Fibroblast of skin of left biceps (primary cell): ENCODE data around the gene ACVRL1.

Experiments
- DNase-seq, 2 experiments: peaks; one replicate each; pipeline ENCODE4 v3.0.0-alpha.2; 2013; ENCODE audit warnings: low read depth in 2 of 2

The ACVRL1 gene

DNA sequence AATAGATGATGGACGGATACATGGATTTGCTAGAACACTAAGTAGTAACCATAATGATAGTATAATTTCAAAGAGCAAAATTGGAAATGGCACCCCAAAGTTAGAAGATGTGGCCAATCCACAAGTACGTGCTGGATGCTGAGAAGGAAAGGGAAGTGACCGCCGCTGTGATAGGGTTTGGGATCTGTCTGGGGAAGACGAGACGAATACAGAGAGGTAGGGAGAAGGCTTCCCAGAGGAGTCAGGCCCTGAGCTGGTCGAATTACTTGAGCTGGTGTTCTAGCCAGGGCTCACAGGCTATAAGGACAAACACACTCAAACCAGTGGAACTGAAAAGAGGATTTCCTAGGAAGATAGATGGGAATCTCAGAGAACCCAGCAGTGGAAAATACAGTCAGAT, 34.8 kb downstream of the ACVRL1 start:
- no peak for DNase-seq

DNA sequence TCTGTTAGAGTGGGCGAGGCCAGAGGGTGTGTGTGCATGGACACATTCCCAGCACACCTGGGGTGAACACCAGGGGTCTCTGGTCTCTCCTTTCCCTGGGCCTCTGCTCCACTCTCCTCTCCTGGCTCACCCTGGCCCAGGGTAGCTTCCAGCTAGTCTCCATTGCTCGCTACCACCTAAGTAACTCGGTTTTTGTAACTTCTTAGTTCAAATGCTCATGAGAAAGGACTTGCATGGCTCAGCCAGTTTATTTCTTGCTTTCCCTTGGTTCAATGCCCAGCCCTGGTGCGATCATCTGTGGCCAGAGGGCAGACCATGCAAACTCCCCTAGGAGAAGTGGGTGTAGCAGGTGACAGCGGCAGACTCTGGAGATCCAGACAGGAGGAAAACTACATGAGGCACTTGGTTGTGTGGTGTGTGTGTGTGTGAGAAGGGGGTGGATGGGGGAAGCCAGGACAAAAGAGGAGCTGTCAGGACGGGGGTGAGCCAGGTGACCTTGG, 35.2 kb downstream of the ACVRL1 start:
- no peak for DNase-seq

DNA sequence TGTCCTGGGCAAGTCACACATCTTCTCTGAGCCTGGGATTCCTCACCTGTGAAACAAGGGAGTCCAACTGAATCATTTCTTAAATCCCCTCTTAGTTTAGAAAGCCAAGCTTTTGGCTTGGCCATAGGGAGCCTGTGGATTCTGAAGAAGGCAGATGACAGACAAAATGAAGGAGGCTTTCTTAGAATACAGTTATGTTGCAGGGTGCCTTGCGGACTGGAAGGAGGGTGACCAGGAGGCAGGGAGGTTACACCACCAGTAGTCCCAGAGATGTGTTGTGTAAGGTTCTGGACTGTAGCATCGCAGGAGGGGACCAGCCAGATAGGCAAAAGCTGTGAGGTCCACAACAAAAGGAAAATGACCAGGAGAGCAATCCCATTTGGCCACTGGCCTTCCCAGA, 36.0 kb downstream of the ACVRL1 start:
- no peak for DNase-seq

DNA sequence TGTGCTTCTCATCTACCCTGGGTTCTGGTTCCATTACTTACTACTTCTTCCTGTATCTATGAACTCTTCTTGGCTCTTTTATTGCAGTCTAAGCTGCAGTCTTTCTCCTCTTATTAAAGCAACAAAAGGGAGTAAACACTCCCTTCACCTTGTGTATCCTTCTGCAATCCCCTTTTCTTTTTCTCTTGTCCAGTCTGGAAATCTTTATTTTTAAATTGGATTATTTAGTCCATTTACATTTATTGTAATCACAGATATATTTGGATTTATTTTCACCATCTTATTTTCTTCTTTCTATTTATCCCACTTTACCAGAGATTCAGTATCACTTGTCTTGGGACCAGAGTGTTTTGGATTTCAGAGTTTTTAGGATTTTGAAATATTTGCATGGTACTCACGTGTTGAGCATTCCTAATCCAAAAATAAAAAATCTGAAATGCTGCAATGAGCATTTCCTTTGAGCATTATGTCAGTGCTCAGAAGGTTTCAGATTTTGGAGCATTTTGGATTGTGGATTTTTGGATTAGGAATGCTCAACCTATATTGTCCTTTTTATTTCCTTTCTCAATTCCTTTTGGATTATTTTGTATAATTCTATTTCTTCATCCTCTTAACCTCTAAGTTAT, 37.4 kb downstream of the ACVRL1 start:
- no peak for DNase-seq

DNA sequence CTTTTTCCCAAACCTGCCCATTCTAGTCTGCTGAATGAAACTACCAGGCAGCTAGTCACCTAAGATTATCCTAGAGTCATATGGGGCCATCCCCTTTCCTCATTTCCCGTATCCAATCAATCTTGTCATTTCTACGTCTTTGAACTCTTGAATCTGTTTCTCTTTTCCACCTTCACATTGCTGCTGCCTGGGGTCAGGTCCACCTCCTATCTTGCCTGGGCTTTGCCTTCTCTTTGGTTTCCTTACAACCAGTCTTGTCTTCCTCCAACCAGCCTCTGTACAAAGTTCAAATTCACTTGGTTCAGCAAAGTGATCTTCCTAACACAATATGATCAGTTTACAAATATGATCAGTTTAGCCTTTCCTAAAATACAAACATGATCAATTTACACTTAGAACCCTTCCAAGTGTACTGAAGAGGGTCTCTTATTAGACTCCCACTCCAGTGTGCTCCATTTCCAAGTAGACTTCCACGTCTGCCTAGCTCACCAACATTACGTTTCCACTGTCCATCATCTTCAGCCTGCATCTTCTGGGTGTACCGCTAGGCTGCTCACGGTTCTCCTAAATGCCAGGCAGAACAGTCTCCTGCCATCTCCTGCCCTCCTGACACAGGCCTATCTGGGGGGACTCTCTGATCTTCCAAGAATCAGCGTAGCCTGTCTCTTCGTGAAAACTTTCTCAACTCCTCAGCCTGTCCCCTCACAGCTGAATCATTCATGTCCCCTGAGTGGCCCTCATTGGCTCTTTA, 40.1 kb downstream of the ACVRL1 start:
- DNase-seq, result no peak

DNA sequence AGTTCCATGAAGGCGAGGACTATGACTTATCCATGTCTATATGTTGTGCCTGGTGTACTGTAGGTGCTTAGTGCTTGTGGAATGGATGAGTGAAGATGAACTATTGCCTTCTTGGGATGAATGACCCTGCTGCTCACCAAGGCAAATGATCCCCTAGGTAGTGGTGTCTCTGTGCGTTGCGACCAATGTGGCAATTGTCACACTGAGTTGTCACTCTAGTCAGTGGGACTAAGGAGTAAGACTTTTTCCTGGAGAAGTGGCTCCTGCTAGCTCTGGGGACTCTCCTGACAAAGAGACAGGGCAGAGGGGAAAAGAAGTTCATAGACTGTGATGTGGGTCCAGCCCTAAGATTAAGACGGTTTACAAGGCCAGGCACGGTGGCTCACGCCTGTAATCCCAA, 40.8 kb downstream of the ACVRL1 start:
- DNase-seq, result no peak

DNA sequence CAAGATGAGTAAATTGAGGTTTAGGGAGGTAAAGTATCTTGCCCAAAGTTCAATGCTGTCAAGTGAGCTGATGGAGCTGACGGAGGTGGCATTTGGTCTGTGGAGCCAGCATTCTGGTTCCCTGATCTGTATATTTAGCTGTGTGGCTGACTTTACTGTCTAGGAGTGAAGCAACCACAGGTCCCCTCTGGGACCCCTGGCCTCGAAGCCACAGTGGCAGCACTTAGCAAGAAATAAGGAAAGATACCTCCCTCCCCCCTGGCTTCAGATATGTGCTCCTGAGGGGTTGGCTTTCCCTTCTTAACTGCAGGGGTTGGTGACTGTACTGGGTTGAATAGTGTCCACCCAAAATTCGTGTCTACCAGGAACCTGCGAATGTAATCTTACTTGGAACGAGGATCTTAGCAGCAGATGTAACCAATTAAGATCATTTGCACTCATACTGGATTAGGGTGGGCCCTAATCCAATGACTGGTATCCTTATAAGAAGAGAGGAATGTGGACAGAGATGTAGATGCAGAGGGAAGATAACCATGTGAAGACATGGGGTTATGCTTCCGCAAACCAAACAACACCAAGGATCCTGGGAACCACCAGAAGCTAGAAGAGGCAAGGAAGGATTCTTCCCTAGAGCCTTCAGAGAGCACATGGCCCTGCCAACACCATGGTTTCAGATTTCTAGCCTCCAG, 42.2 kb downstream of the ACVRL1 start:
- DNase-seq, result no peak

DNA sequence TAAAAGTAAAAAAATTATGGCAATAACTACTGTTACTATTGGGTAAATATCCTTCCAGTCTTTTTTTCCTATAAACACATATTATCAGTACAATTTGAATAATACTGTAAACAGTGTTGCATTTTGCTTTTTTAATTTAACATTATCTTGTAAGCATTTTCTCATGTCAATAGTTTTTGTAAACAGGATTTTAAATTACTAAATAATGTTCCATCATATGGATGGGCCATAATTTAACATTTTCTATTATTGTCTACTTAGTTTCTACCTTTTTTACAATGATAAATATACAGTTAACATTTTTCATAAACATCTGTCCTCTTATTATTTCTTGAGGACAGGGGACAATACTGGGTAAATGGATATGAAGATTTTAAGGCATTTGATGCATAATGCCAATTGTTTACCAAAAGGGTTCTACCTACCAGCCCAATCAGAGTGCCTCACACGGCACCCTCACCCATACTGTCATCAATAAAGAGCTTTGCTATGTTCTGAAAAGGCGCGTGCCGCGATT, 43.4 kb downstream of the ACVRL1 start:
- DNase-seq, result no peak

DNA sequence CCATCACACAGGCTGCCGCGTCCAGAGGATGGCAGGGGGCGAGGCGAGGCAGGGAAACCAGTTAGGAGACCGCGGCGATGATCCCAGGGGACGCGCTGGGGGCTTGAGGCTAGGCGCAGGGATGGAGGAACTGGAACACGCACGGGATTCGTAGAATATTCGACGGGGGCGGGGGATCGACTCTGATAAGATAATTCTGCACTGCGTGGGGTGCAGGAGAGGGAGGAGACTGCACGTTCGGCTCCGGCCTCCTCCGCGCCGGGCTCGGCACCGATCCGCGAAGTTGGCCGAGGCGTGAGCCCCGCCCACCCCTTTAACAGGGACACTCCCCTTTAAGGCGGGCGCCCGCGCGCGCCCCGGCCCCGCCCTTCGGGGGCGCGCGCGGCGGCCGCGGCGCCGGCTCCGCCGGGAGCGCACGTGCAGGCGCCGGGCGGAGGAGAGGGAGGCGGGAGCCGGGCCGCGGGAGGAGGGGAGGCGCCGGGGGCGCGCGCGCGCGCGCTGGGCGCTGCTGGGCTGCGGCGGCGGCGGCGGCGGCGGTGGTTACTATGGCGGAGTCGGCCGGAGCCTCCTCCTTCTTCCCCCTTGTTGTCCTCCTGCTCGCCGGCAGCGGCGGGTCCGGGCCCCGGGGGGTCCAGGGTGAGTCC, 44.0 kb downstream of the ACVRL1 start, which contains the start of gene ACVR1B:
TSS of gene ACVR1B (plus strand) at position 501 of the 644 bp plus-strand sequence. CDS start at position 546, 45 bp downstream.
- DNase-seq, result peak; percentile 79 to 81

DNA sequence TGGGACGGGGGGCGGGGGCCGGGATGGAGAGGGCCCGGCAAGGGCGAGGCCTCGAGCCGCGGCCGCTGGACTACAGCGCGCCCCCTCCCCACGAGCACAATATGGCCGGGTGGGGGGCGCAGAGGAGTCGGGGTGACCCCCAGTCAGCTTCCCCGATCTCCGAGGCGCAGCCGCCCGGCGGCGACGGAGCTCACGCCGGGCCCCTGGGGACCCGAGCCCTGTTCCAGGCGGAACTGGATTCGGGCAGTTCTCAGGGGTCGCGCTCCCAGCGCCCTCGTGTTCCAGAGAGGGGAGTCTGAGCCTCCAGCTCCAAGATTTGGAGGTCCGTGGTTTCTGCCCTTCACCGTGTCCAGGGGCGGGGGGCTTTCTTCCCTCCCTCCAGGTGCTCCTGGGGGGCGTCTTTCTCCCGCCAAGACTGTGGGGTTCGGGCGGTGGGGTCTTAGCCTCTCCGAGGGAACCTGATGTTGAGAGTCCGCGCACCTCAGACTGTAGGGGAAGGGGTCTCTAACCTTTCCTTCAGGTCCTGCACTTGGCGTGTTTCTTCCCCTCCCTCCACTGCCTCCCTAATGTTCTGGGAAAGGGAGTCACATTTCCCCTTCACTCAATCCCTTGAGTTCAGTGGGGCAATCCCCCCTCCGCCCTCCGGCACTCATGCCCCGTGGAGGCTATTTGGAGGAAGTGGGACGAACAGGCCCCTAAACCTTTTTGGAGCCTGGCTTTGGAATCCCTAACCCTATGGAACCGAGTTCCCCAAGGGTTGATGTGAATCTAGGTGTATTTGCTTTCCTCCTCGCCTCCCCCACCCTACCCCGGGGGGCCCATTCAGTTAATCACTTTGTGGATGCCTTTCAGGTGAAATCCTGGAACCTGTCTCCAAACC, 44.8 kb downstream of the ACVRL1 start:
- DNase-seq, result no peak

DNA sequence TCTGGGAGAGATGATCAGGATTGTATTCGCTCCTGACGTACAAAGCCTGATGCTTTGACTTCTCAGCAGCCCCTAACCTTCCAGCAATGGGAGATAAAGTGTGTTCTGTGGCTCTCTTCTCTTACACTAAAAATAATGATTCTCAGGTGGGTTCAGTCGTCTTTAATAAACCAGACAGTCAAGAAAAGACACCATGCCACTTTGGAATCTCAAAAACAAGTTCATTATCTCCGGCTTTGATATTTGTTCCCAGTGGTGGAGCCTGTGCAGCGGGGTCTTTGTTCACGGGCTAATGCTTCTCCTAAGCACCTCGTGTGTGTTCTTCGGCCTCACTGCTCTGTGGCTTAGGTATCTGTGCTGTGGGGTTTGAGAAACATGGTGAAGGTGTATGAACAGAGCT, 45.8 kb downstream of the ACVRL1 start:
- DNase-seq, result no peak

DNA sequence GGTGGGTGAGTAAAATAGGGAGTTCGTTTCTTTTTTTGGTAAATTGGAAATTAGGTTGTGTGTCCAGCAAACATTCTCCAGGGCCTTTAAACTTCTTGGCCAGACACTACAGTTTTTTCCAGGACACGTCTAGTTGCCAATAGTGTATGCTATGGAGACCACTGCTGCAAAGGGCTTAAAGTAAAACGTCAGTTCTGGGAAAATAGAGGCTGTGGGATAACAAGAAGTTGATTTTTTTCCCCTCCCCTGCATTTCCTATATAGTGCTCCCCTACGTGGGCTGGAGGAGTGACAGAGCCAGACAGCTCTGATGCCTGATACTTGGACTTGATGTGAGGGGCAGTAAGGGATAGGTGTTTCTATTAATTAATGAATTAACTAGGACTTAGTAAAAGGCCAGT, 46.6 kb downstream of the ACVRL1 start:
- DNase-seq, result no peak

DNA sequence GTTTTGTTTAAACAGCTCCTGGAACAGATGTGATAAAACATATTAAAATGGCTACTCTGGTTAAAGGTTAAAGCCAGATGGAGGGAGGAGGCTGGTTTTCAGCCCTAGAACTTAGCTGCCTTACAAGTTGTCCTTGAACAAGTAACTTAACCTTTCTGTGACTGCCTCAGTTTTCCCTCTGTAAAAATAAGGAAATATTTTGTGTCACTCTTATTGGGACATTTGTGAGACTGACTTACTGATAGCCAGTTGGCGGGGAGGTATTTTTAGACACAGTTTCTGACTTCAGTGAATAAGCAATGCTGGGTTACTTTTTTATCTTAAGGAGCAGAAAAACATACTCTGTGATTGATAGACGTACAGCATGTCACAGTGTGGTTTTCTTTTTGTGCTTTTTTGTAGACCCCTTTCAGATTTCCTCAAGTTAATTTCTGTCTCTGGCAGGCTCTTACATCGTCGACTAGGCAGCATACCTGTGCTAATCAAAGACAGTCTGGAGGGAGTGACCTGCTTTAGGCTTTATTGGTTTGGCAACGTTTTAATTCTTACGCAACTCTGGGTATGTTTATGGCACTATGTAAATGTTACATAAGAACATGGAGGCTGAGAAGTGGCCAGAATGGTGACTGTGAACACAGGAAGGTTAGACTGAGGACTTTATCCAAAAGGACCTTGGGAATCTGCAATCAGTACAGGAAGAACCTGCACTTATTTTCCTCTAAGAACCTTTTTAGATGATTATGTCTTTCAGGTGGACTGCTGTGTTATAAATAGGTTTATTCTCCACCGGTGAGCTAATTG, 47.5 kb downstream of the ACVRL1 start:
- DNase-seq, result no peak

DNA sequence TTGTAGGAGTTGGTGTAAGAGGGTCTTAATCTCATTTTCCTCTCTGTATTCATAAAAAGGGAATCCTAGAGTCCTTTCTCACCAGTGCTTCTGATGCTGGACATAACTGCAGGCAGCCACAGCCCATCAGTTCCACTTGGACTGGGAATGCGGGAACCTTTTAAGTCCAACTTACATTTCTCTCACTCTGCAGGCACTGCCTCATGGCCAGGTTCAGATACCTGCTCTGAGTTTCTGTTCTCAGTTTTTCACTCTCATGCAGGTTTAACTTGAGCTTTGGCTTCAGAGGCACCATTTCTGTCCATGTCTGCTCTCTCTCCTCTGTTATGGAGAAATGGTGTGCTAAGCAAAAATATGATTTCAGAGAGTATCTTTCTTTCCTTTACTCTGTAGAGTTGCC, 48.4 kb downstream of the ACVRL1 start:
- DNase-seq, result no peak

DNA sequence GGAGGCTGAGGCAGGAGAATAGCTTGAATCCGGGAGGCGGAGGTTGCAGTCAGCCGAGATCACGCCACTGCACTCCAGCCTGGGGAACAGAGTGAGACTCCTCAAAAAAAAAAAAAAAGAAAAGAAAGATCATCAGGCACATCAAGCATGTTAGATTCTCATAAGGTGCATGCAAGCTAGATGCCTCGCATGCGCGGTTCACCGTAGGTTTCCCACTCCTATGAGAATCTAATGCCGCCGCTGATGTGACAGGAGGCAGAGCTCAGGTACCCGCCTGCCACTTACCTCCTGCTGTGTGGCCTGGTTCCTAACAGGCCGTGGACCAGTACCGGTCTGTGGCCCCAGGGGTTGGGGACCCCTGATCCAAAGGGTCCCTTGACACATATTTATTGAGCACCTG, 51.2 kb downstream of the ACVRL1 start:
- no peak for DNase-seq

DNA sequence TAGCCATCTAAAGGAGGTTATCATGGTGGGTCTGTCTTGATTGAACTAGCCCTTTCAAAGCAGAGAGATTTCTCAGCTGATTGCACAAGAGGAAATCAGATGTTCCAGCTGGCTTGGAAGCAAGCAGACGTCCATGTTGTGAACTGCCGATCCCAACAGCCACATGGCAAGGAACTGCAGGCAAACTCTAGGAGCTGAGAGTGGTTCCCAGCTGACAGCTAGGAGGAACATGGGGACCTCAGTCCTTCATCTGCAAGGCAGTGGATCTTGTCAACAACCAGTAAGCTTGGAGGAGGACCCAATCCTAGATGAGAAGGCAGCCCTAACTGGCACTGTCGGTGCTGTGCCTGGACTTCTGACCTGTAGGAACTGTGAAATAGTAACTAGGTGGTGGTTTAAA, 51.9 kb downstream of the ACVRL1 start:
- no peak for DNase-seq

DNA sequence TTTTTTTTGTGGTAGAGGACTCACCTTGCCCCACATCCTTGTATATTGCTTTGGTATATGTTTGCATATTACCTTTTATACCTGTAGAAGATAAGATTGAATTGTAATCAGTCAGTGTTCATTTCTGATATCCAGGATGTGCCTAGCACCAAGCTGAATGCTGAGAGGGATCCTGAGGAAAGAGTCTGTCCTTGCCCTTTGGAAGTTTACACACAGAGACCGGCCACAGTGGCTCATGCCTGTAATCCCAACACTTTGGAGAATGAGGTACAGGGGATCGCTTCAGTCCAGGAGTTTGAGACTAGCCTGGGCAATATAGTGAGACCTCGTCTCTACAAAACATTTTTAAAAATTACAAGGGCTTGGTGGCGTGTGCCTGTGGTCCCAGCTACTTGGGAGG, 52.6 kb downstream of the ACVRL1 start:
- no peak for DNase-seq

DNA sequence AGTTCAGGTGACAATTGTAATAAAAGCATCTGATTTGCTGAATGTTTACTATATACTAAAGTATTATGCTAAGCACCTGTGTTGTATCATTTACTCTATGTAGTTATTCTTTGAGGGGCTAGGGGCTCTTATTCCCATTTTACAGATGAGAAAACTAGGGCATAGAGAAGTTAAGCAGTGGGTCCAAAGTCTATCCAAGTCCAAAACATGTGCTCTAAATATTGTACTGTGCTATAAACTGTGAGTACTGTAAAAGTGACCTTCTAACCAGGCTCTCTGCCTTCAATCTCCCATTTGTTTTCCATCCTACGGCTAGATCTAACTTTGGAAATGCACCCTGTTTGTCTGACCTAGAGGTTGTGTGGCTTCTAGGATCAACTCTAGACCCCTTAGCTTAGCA, 53.2 kb downstream of the ACVRL1 start:
- DNase-seq, result no peak

DNA sequence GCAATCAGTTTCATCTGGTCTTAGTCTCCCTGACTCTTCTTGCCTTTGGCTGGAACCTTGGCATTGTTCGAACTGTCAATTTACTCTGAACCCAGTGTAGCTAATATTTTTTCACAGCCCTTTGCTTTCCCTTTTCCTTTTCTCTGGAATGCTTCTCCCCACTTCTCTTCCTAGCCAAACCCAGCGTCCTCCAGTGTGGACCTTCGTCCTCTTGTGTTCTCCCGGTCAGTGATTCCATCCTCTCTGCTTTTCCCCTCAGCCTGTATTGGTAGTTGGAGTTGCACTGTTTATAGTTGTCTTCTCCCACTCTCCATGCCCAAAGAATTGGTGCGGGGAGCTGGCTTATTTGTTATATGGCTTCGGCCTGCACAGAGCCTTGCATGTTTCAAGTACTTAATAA, 53.6 kb downstream of the ACVRL1 start:
- DNase-seq, result no peak

DNA sequence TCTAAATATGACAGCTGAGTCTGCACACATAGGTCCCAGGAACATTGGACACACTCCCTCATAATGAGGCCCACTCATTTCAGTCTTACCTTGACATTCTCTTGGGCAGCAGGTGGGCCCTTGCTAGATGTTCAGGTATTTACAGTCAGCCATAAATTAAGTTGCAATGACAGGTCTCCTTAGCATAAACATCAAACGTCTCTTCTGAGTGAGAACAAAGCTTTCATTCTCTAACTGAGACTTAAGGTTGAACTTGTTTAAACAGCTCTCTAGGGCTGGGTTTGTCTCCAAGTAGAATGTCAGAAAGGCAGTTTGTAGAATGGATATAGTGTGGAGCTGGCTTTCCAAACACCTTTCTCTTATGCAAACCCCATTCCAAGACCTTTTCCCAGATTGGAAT, 54.5 kb downstream of the ACVRL1 start:
- DNase-seq, result no peak
